Mucosa of rectum (tissue), 2 donors: ENCODE results near the gene DIAPH1.

Experiments
- H3K27ac ChIP-seq, 2 donors: one replicate each; pipeline ENCODE4 v1.7.0; 2013; ENCODE audit warnings: inconsistent platforms in 2 of 2, low read depth in 2 of 2, low read length in 2 of 2
- H3K27me3 ChIP-seq, 2 donors: one replicate each; pipeline ENCODE4 v1.7.0; 2013; ENCODE audit warnings: low read length in 2 of 2; ENCODE audit not compliant: control insufficient read depth in 2 of 2, insufficient read depth in 2 of 2
- H3K36me3 ChIP-seq, 2 donors: one replicate each; pipeline ENCODE4 v1.7.0; 2013; ENCODE audit warnings: low read length in 2 of 2; ENCODE audit not compliant: control insufficient read depth in 2 of 2, insufficient read depth in 2 of 2
- H3K4me1 ChIP-seq, 2 donors: one replicate each; pipeline ENCODE4 v1.7.0; 2013; ENCODE audit warnings: low read length in 2 of 2, mild to moderate bottlenecking in 1 of 2; ENCODE audit not compliant: control insufficient read depth in 2 of 2, insufficient read depth in 2 of 2
- H3K4me3 ChIP-seq, 2 donors: one replicate each; pipeline ENCODE4 v1.7.0; 2013; ENCODE audit warnings: low read length in 2 of 2
- H3K9ac ChIP-seq, 2 donors: one replicate each; pipeline ENCODE4 v1.7.0; 2013; ENCODE audit warnings: low read length in 2 of 2, low read depth in 1 of 2, mild to moderate bottlenecking in 1 of 2
- H3K9me3 ChIP-seq, 2 donors: one replicate each; pipeline ENCODE4 v1.7.0; 2013; ENCODE audit warnings: low read length in 2 of 2; ENCODE audit not compliant: control insufficient read depth in 2 of 2
- donor health status: healthy.
- donor health status: Normal muscosa, but diverticular disease.

The DIAPH1 gene

GRCh38 chr5:141488591-141489561 is 129.9 kb downstream of the DIAPH1 start, which contains the start of gene PCDHGC5:
TSS of gene PCDHGC5 (plus strand) at chr5:141489081. CDS start at chr5:141489241, 160 bp downstream.
- Histone ChIP-seq H3K27ac (no peak within 1 kb of the TSS), H3K9ac (no peak within 1 kb of the TSS), H3K36me3 (peaks cover 0 to 7% of the 10 kb centered on the region in 2 donors), H3K4me1 (peaks cover 0 to 6% of the 10 kb centered on the region in 2 donors), H3K4me3 (no peak within 1 kb of the TSS), H3K27me3 (peaks cover 0 to 4% of the 10 kb centered on the region in 2 donors), H3K9me3 (no peaks in the 10 kb centered on the region)

GRCh38 chr5:141487131-141487530 is 131.7 kb downstream of the DIAPH1 start:
- peaks cover 0 to 7% of the 10 kb centered on the region in 2 donors for H3K36me3 ChIP-seq
- peaks cover 0 to 4% of the 10 kb centered on the region in 2 donors for H3K27me3 ChIP-seq
- H3K27ac ChIP-seq: no peak overlapping the region
- H3K4me3 ChIP-seq: no peak overlapping the region
- peaks cover 0 to 3% of the 10 kb centered on the region in 2 donors for H3K4me1 ChIP-seq
- H3K9ac ChIP-seq: no peak overlapping the region
- H3K9me3 ChIP-seq: no peaks in the 10 kb centered on the region

GRCh38 chr5:141486091-141486490 is 132.7 kb downstream of the DIAPH1 start:
- Histone ChIP-seq H3K27me3 (peaks cover 0 to under 1% of the 10 kb centered on the region in 2 donors), H3K4me1 (peaks cover 0 to 3% of the 10 kb centered on the region in 2 donors), H3K4me3 (no peak overlapping the region), H3K27ac (no peak overlapping the region), H3K9ac (no peak overlapping the region), H3K9me3 (no peaks in the 10 kb centered on the region), H3K36me3 (peaks cover 0 to 7% of the 10 kb centered on the region in 2 donors)

- no peak overlapping the region for H3K9ac ChIP-seq
- no peaks in the 10 kb centered on the region for H3K27me3 ChIP-seq
- no peak overlapping the region for H3K27ac ChIP-seq
Observed at GRCh38 chr5:141485321-141486055, 133.3 kb downstream of the DIAPH1 start.

GRCh38 chr5:141484641-141485311 is 134.0 kb downstream of the DIAPH1 start, which contains the start of gene PCDHGC4:
TSS of gene PCDHGC4 (plus strand) at chr5:141485030. CDS start at chr5:141485174, 144 bp downstream.
- Histone ChIP-seq H3K4me1 (peaks cover 0 to 3% of the 10 kb centered on the region in 2 donors), H3K9me3 (no peaks in the 10 kb centered on the region), H3K27me3 (no peaks in the 10 kb centered on the region), H3K27ac (no peak within 1 kb of the TSS), H3K36me3 (peaks cover 0 to 7% of the 10 kb centered on the region in 2 donors), H3K4me3 (peak within 1 kb of the TSS; percentile 44 to 62), H3K9ac (peak within 1 kb of the TSS in 1 of 2 donors; percentile 10)

More at GRCh38 chr5:141485321-141486055, 133.3 kb downstream of the DIAPH1 start:
- Histone ChIP-seq H3K4me1 (peaks cover 0 to 3% of the 10 kb centered on the region in 2 donors), H3K36me3 (peaks cover 0 to 7% of the 10 kb centered on the region in 2 donors), H3K9me3 (no peaks in the 10 kb centered on the region), H3K4me3 (peak overlapping the region; percentile 44 to 62)

- no peaks in the 10 kb centered on the region for H3K27me3 ChIP-seq
- H3K9ac ChIP-seq: no peak overlapping the region
Observed at GRCh38 chr5:141484310-141484640, 134.5 kb downstream of the DIAPH1 start.

GRCh38 chr5:141483902-141484301 is 134.9 kb downstream of the DIAPH1 start:
- Histone ChIP-seq H3K27ac (no peak overlapping the region), H3K4me3 (no peak overlapping the region), H3K9ac (no peak overlapping the region), H3K36me3 (peaks cover 0 to 7% of the 10 kb centered on the region in 2 donors), H3K4me1 (peaks cover 0 to 3% of the 10 kb centered on the region in 2 donors), H3K9me3 (no peaks in the 10 kb centered on the region), H3K27me3 (no peaks in the 10 kb centered on the region)

More at GRCh38 chr5:141484310-141484640, 134.5 kb downstream of the DIAPH1 start:
- Histone ChIP-seq H3K36me3 (peaks cover 0 to 7% of the 10 kb centered on the region in 2 donors), H3K27ac (no peak overlapping the region), H3K4me1 (peaks cover 0 to 3% of the 10 kb centered on the region in 2 donors), H3K4me3 (peak overlapping the region in 1 of 2 donors; percentile 62), H3K9me3 (no peaks in the 10 kb centered on the region)

- Histone ChIP-seq H3K27me3 (peaks cover 0 to 7% of the 10 kb centered on the region in 2 donors), H3K36me3 (no peaks in the 10 kb centered on the region), H3K9me3 (no peaks in the 10 kb centered on the region), H3K4me1 (peaks cover 23% of the 10 kb centered on the region in 2 donors), H3K27ac (no peak overlapping the region), H3K9ac (no peak overlapping the region), H3K4me3 (no peak overlapping the region)
Observed at GRCh38 chr5:141479776-141480175, 139.0 kb downstream of the DIAPH1 start.

- H3K36me3 ChIP-seq: no peaks in the 10 kb centered on the region
- H3K27ac ChIP-seq: no peak overlapping the region
- H3K27me3 ChIP-seq: peaks cover 0 to 7% of the 10 kb centered on the region in 2 donors
- H3K4me1 ChIP-seq: peaks cover 23% of the 10 kb centered on the region in 2 donors
- H3K9me3 ChIP-seq: no peaks in the 10 kb centered on the region
- H3K9ac ChIP-seq: peak overlapping the region in 1 of 2 donors; percentile 23
- peak overlapping the region; percentile 79 to 88 for H3K4me3 ChIP-seq
Observed at GRCh38 chr5:141478321-141478945, 140.4 kb downstream of the DIAPH1 start.
